ENCODE data around the gene PRR19. TPM values are rescaled to one million over a fixed set of nuclear protein-coding genes. Genes with fewer than 3 reads are reported as not detected.
A peak's percentile ranks its signal among the peaks of the same experiment; 100 is the strongest.

The PRR19 gene
- total RNA-seq, 3 donors from 2014 or later, result 1.0 TPM; not detected in 2

DNA sequence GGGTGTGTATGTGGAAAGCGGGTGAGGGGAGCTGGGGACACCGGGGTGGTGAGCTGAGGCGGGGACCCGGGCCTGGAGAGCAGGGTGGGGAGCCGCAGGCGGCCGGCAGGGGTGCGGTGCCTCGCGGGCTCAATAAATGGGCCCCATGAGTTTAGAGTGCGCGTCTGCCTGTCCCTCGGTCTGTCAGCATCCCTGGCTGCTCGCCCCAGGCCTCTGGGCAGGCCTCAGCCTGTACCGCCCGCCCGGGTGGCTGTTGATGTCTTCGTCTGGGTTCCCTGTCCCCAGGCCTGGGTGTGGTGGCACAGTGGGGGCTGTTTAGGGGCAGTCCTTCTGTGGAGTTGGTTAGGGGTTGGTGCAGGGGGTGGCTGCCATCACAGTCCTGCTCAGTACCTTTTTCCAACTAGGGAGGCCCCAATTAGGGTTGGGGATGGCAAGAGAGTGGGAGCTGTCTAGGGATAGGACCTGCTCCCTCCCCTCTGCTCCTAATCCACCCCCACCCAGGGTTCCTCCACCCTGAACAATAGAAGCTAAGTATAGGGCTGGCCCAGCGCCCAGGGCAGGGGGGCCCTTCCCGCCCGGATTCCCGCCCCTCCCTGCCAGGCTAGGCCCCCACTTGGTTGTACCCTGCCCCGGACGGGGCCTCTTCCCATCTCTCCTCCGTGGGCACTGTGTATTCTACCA lies 20.6 kb upstream of the PRR19 start:
- TF ChIP-seq, protein P1, sequence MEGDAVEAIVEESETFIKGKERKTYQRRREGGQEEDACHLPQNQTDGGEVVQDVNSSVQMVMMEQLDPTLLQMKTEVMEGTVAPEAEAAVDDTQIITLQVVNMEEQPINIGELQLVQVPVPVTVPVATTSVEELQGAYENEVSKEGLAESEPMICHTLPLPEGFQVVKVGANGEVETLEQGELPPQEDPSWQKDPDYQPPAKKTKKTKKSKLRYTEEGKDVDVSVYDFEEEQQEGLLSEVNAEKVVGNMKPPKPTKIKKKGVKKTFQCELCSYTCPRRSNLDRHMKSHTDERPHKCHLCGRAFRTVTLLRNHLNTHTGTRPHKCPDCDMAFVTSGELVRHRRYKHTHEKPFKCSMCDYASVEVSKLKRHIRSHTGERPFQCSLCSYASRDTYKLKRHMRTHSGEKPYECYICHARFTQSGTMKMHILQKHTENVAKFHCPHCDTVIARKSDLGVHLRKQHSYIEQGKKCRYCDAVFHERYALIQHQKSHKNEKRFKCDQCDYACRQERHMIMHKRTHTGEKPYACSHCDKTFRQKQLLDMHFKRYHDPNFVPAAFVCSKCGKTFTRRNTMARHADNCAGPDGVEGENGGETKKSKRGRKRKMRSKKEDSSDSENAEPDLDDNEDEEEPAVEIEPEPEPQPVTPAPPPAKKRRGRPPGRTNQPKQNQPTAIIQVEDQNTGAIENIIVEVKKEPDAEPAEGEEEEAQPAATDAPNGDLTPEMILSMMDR (IDR thresholded peaks at IDR 0.05), result no peak
- Histone ChIP-seq H3K36me3 (ENCODE audit: low read depth) (no peaks in the 10 kb centered on the region), H3K4me1 (ENCODE audit: low read depth) (peaks cover 59% of the 10 kb centered on the region), H3K9me3 (no peaks in the 10 kb centered on the region), H3K4me3 (no peak overlapping the region)
- ATAC-seq, result no peak
- DNase-seq, result peak in 2 of 3 donors; percentile 52 to 81
- intact Hi-C loops (cut with DNase I, micrococcal nuclease), result loop anchor here in 1 of 2 donors (5.0 kb wide), 1 partner anchor 34 kb away; no protein-coding TSS in a partner anchor

GRCh38 chr19:42281827-42282762 lies 19.8 kb upstream of the PRR19 start:
- Histone ChIP-seq H3K4me3 (no peak overlapping the region), H3K36me3 (ENCODE audit: low read depth) (no peaks in the 10 kb centered on the region), H3K9me3 (no peaks in the 10 kb centered on the region), H3K4me1 (ENCODE audit: low read depth) (peaks cover 59% of the 10 kb centered on the region)
- TF ChIP-seq, protein P1 (IDR thresholded peaks at IDR 0.05), result no peak
- ATAC-seq (no peak), DNase-seq (no peak)
- intact Hi-C loops (cut with DNase I, micrococcal nuclease), result loop anchor here in 1 of 2 donors (5.0 kb wide), 1 partner anchor 35 kb away; no protein-coding TSS in a partner anchor

DNA sequence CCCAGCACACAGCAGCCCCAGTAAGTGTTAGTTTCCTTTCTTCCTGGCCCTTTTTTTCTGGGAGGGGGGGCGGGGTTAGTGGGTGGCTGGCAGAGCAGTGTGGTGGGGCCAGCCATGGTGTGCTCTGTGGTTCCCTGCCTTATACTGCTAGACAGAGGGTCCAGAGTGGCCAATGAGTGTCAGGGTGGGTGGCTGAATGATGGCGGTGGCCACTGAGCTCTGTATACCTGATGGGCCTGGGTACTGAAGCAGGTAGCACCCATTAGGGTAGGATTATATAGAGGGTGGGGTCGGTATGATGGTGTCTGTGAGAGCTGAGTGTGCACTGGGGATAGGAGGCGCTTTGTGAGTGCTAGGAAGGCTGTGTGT lies 19.1 kb upstream of the PRR19 start:
- ATAC-seq (no peak), DNase-seq (no peak)
- TF ChIP-seq, protein P1 (IDR thresholded peaks at IDR 0.05), result no peak
- no peaks in the 10 kb centered on the region for H3K36me3 ChIP-seq (ENCODE audit: low read depth)
- H3K4me1 ChIP-seq (ENCODE audit: low read depth), result peaks cover 58% of the 10 kb centered on the region
- no peak overlapping the region for H3K4me3 ChIP-seq
- no peaks in the 10 kb centered on the region for H3K9me3 ChIP-seq
- intact Hi-C loops (cut with DNase I, micrococcal nuclease), result loop anchor here in 1 of 2 donors (5.0 kb wide), 1 partner anchor 36 kb away; no protein-coding TSS in a partner anchor

GRCh38 chr19:42283188-42284065 lies 18.5 kb upstream of the PRR19 start:
- TF ChIP-seq, protein P1 (IDR thresholded peaks at IDR 0.05), result no peak
- peaks cover 52% of the 10 kb centered on the region for H3K4me1 ChIP-seq (ENCODE audit: low read depth)
- peak; percentile 82 for ATAC-seq
- DNase-seq, result peak; percentile 97 to 98 (median 97)
- intact Hi-C loops (cut with DNase I, micrococcal nuclease), result loop anchor here in 1 of 2 donors (5.0 kb wide), 1 partner anchor 36 kb away; no protein-coding TSS in a partner anchor
- H3K36me3 ChIP-seq (ENCODE audit: low read depth), result no peaks in the 10 kb centered on the region
- peak overlapping the region; percentile 46 for H3K4me3 ChIP-seq
- no peaks in the 10 kb centered on the region for H3K9me3 ChIP-seq

- DNase-seq (peak; percentile 71 to 89 (median 89)), ATAC-seq (peak; percentile 68)
- Histone ChIP-seq H3K9me3 (no peaks in the 10 kb centered on the region), H3K4me3 (peak overlapping the region; percentile 46), H3K4me1 (ENCODE audit: low read depth) (peaks cover 46% of the 10 kb centered on the region), H3K36me3 (ENCODE audit: low read depth) (no peaks in the 10 kb centered on the region)
- intact Hi-C loops (cut with DNase I, micrococcal nuclease), result loop anchor here in 1 of 2 donors (5.0 kb wide), 1 partner anchor 37 kb away; no protein-coding TSS in a partner anchor
- TF ChIP-seq, protein P1 (IDR thresholded peaks at IDR 0.05), result no peak
Observed at GRCh38 chr19:42284066-42284501, 17.8 kb upstream of the PRR19 start.

Measured in mucosa of descending colon (tissue), 3 donors.